Head of caudate nucleus (tissue), 42 donors: Measurements from ENCODE around the gene ZNF846.
"Not testable (repeated sequence)": the region's sequence is repeated elsewhere in the genome, so short reads cannot be mapped to it uniquely, and the experiment has no call there.

Source experiments
- DNase-seq, 42 donors: peaks; one replicate each; pipeline versions ENCODE4 v3.0.0 to v3.0.0-alpha.2; 2020 to 2021; ENCODE audit warnings: mixed read lengths in 7 of 42
- intact Hi-C: fragments of 100-400 bp; cut with DNase I; formaldehyde crosslinking; loops from one replicate; pipeline ENCODE4 v1.15.0; 2022

ZNF846 gene

DNA sequence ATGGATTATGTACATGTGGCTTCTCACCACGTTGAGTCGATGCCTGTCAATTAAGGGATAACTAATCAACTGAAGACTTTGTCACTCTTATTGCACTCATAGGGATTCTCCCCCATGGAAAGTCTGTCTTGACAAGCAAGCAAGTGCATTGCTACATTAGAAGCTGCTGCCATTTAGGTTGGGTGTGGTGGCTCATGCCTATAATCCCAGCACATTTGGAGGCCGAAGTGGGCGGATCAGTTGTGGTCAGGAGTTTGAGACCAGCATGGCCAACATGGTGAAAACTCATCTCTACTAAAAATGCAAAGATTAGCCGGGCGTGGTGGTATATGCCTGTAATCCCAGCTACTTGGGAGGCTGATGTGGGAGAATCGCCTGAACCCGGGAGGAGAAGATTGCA is 18.3 kb upstream of the ZNF846 start:
- intact Hi-C loops: no loop called here
- no peak for DNase-seq

DNA sequence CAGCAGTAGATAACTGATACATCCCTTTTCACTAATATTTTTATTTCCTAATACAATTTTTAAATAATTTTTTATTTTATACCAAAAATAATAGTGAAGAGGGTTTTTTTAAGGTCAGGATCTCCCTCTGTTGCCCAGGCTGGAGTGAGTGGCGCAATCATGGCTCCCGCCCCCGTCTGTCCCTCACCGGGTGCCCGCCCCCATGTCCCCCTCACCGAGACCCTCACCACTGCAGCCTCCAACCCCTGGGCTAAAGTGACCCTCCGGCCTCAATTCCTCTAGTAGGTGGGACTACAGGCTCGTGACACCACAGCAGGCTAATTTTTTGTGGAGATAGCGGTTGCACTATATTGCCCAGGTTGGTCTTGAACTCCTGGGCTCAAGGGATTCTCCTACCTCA is 17.8 kb upstream of the ZNF846 start:
- intact Hi-C loops: no loop called here
- DNase-seq: no peak

DNA sequence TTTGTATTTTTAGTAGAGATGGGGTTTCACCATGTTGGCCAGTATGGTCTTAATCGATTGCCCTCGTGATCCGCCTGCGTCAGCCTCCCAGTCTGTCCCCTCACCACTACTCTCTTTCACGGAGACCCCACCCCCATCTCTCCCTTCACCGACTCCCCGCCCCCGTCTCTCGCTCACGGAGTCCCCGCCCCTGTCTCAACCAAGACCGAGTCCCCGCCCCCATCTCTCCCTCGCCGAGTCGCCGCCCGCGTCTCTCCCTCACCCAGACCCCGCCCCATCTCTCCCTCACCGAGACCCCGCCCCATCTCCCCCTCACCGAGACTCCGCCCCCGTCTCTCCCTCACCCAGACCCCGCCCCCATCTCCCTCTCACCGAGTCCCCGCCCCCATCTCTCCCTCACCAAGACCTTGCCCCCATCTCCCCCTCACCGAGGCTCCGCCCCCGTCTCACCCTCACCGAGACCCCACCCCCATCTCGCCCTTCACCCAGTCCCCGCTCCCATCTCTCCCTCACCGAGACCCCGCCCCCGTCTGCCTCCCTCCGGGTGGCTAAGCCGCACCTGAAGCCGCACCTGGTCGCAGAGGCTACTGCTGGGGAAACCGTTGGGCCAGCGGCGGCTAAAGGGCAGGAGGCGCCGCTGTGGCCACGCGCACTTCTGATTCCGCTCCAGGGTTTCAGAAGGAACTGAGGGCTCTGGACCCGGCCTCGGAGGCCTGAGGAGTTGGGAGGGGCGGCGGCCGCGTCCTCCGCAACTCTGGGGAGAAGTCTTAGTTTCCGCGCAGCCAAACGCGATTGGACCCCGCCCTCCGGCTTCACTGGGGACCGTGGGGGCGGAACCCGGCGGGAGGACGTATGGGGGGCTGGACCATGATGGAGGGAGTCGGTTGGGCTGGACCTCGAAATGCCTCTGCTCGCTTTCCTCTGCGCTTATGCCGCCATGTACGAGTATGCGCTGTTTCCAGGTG is 17.1 kb upstream of the ZNF846 start:
- peak; percentile 82 to 98 (median 94) for DNase-seq
- intact Hi-C loops: no loop called here

DNA sequence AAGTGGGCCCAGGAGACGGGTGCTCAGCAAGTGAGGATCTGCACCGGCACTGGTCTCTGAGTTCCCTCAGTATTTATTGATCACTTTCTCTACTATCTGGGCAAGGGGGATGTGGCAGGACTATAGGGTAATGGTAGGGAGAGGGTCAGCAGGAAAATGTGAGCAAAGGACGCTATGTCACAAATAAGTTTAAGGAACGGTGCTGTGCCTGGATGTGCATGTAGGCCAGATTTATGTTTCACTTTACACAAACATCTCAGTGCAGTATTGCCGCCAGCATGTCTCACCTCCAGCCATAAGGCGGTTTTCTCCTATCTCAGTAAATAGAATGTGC is 15.6 kb upstream of the ZNF846 start:
- DNase-seq, intact Hi-C loops: not testable (repeated sequence)

DNA sequence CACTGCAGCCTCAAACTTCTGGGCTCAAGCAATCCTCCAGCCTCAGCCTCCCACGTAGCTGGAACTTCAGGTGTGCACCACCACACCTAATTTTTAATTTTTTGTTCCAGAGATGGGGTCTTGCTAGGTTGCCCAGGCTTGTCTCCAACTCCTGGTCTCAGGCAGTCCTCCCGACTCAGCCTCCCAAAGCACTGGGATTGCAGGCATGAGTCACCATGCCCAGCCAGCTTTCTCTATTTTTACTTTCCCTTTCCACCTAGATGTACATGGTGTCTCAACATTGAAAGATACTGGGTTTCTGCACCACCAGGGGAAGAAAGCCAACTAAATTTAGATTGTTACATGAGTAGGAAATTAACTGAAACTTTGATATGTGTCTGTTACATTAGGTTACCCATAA is 13.8 kb upstream of the ZNF846 start:
- DNase-seq: no peak
- intact Hi-C loops: no loop called here

DNA sequence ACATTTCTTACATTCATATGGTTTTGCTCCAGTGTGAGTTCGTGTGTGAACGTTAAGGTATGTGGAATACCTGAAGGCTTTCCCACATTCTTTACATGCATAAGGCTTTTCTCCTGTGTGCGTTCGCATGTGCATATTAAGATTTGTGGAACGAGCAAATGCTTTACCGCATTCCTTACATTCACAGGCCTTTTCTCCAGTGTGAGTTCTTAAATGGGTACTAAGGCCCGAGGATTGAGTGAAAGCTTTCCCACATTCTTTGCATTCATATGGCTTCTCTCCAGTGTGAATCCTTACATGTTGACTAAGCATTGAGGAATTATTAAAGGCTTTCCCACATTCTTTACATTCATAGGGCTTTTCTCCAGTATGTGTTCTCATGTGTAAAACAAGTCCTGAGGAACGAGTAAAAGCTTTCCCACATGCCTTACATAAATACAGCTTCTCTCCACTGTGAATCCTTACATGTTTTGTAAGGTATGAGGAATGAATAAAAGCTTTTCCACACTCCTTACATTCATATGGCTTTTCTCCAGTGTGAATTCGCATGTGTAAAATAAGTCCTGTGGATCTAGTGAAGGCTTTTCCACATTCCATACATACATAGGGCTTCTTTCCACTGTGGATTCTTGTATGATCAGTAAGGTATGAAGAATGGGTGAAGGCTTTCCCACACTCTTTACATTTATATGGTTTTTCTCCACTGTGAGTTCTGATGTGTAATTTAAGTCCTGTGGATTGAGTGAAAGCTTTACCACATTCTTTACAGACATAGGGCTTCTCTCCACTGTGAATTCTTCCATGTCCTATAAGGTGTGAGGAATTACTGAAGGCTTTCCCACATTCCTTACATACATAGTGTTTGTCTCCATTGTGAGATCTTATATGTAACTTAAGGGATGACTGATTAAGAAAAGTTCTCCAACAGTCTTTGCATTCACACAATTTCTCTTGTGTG is 10.7 kb downstream of the ZNF846 start:
- DNase-seq: no peak
- intact Hi-C loops: no loop called here

DNA sequence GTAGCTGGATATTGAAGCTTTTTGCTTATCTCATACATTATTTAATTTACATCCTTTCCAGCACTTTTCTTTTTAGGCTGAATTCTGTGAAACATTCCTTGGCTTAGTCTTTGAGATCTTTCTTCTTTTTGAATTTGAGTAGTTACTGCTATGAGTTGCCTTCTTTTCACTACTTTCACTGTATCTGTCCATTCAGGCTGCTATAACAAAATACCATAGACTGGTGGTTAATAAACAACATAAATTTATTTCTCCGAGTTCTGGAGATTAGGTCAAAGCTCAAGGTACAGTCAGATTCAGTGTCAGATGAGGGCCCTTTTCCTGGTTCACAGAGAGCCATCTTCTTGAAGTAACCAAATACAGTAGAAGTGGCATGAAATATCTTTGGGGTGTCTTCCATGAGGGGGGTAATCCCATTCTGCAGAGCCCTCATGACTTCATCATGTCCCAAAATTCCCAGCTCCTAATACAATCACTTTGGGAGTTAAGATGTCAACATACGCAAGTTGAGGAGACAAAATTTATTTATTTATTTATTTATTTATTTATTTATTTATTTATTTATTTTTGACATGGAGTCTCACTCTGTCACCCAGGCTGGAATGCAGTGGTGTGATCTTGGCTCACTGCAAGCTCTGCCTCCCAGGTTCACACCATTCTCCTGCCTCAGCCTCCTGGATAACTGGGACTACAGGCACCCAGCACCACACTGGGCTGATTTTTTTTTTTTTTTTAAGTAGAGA is 15.7 kb downstream of the ZNF846 start:
- intact Hi-C loops: no loop called here
- no peak for DNase-seq

DNA sequence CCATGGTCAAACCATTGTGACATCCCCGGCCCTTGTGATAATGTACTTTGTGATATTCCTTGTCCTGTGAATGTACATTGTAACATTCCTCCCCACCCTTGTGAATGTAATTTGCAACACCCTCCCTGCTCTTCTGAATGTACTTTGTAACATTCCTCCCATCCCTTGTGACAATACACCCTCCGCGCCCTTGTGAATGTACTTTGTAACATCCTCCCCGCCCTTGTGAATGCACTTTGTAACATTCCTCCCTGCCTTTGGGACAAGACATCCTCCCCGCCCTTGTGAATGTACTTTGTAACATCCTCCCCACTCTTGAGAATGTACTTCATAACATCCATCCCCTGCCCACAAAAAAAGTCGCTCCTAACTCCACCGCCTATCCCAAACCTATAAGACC is 17.1 kb downstream of the ZNF846 start:
- no peak for DNase-seq
- intact Hi-C loops: no loop called here

DNA sequence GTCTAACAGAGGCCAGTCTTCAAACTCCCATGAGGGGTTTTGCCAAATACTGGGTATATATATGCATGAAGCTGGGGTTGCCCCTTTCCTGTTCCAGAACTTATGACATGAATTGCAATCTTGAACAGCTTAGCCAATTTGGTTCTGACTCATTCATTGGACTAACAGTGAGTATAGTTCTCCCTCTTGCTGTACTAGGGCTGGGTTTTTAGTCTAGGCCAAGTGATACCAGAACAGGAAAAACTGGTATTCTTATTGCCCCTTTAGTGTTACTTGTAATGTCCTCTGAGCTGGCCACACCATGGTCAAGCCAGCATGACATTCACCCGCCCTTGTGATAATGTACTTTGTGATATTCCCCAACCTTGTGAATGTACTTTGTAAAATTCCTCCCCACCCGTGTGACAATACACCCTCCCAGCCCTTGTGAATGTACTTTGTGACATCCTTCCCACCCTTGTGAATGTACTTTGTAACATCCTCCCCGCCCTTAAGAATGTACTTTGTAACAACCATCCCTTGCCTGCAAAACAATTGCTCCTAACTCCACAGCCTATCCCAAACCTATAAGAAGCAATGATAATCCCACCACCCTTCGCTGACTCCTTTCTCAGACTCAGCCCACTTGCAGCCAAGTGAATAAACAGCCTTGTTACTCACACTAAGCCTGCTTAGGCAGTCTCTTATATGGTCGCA is 26.9 kb downstream of the ZNF846 start:
- intact Hi-C loops: no loop called here

DNA sequence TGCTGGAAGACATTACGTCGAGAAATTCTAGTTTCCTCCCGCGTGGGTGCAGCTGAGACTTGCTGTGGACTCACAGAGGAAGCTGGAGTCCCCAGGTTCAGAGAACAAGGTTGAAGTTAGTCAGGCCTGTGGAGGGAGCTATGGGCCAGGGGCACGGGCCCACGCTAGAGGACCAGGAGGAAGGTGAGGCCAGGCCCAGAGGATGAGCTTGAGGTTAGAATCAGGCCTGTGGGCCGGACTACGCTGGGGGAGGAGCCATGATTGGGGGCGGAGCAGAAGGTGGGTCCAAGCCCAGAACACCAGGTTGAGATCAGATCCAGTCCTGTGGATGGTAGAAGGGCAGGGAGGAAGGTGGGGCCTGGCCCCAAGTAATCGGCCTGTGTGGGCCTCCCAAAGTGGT is 32.6 kb downstream of the ZNF846 start:
- no peak for DNase-seq
- intact Hi-C loops: no loop called here

More for the DNA sequence above, 26.9 kb downstream of the ZNF846 start:
- DNase-seq: no peak

DNA sequence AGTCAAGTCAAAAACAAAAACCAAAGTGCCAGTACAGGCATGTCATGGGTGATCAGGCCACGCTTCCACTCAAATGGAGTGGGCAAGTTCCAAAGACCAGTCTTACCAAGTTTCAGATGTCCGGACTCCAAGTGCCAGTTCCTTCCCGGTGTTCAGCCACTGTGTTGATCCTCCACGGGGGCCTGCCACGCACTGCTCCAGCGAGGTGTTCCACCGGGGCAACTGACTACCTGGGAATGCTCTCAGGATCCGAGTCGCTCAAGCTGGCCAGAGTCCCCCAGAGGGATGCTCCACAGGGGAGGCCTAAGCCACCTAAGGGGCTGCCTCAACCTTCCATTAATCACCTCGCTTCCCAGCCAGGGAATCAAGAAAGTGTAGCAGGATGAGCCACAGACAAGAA is 38.5 kb downstream of the ZNF846 start:
- DNase-seq, intact Hi-C loops: not testable (repeated sequence)

DNA sequence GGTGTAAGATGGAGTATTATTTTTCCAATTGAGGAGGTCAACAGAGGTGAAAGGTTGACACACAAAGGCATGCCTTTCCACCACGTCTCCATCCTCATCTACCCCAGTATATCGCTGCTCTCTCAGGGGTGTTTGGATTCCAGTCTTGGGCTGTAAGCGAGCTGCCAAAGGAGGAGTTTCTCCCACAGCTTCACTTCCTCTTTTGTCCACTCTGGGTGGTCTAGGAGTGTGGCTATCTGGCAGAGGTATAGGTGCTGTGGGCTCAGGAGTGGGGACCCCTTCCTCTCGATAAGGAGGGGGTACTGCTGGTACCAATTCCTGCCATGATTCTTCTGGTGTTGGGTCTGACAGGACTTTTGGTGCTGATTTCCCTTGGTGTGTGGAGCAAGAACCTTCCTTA is 39.4 kb downstream of the ZNF846 start:
- no peak for DNase-seq
- intact Hi-C loops: no loop called here

DNA sequence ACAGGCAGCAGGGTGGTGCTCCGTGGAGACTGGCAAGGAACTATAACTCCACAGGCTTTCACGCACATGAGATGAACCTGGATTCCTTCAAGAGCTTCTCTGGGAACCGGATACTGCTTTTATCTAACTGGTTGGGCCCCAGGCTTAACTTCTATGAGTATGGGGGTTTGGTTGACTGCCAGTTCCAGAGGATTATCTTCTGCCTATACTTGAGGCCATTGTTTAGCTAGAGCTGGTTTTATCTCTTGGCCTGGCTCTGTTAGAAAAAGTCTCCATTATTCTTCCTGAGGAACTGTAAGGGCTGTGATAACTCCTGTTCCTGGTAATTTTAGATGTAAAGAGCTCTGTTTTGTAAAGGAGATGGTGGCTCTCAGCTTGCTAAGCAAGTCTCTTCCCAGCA is 40.9 kb downstream of the ZNF846 start:
- DNase-seq: no peak
- intact Hi-C loops: no loop called here

DNA sequence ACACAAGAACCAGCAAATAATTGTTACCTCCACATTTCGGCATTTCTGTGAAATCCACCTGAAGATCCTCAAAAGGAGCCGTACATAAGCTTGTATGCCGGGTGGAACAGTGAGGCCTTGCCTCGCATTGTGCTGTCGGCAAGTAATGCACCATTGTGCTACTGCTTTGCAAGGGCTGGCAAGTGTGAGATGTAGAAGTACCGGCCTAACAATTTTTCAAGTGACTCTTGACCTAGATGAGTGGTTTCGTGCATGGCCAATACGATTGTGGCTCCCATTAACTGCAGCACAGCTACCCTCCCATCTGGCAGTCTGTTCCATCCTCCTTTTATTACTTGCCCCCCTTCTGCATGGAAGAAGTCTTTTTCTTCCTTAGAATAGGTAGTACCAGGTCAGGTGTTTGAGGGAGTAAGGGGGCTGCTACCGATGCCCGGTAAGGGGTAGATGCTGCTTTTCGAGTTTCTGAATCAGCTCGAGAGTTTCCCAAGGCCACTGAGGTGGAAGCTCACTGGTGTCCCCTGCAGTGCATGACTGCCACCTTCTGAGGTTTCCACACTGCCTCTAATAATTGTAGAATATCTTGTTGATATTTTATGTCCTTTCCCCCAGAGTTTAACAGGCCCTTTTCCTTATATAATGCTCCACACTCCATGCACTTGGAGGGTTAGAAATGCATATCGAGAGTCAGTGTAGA is 42.9 kb downstream of the ZNF846 start:
- intact Hi-C loops, DNase-seq: not testable (repeated sequence)

DNA sequence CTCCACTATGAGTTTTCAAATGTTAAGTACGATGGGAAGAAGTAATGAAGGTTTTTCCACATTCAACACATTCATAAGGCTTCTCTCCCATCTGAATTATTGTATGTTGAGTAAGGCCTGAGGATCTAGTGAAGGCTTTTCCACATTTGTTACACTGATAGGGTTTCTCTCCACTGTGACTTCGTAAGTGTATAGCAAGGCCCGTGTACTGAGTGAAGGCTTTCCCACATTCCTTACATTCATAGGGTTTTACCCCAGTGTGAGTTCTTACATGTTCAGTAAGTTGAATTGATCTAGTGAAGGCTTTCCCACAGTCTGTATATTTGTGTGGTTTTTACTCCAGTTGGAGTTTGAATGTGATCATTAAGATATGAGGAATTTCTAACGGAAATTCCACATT is 44.4 kb downstream of the ZNF846 start:
- intact Hi-C loops: no loop called here
- no peak for DNase-seq

DNA sequence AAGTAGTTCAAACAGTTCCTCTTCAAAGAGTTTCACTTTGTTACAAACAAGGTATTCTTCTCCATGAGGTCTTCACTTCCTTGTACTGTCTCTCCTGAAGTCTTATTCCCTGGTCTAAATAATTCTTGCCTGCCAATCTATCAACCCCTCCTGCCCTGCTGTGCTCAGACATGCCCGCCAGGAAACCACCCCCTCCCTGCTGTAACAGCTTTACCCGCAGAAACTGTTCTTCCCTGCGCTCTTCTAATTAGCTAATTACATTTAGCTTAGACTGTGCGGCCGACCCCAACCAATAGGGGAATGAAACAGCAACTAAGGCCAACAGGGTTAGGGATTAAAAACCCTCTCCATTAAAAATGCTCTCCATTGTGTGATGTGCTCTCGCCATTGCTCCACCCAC is 46.7 kb downstream of the ZNF846 start:
- DNase-seq: no peak
- intact Hi-C loops: no loop called here

DNA sequence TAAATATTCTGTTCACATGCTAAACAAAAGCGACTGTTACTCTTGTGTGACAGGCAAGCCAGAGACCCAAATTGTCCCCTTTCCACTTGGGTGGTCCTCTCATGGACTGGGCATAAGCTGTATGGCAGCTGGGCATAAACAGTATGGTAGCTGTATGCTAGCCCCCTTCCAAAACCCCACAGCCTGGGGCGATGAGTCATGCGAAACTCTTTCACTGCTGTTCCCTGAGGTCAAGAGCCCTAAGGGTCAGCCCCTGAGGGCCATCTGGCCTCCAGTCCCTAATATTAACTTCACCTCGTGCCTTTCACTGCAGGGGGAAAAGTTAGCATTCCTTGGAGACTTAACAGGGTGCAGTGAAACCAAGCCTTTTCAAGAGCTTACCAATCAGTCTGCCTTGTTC is 48.0 kb downstream of the ZNF846 start:
- intact Hi-C loops: no loop called here

DNA sequence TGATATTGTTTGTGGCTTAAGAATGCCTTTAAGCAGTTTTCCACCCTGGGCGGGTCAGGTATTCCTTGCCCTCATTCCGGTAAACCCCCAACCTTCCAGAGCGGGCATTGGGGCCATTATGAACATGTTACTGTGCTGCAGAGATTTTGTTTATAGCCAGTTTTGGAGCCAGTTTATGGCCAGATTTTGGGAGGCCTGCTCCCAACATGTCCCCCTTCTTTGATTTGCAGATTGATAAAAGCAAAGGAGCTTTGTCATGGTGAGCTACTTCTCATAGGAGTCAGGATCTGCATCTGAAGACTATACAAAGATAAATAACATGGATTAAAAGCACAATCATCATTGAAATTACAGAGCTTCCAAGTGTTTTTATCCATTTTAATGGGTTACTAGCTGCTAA is 56.7 kb downstream of the ZNF846 start:
- DNase-seq: no peak
- intact Hi-C loops: no loop called here

More for the DNA sequence above, 48.0 kb downstream of the ZNF846 start:
- DNase-seq: no peak
